Neuron (in vitro differentiated cells): ENCODE measurements around the gene RBM25.

Experiments used
- H2AFZ ChIP-seq: one replicate; pipeline ENCODE4 v1.6.1; 2013; ENCODE audit warnings: low read depth, mild to moderate bottlenecking, inconsistent platforms, low read length, moderate library complexity
- H3K27me3 ChIP-seq: one replicate; pipeline ENCODE4 v1.6.1; 2013; ENCODE audit warnings: low read length; ENCODE audit not compliant: insufficient read depth
- H3K36me3 ChIP-seq: one replicate; pipeline ENCODE4 v1.6.1; 2013; ENCODE audit warnings: low read length; ENCODE audit not compliant: insufficient read depth
- H3K4me1 ChIP-seq: one replicate; pipeline ENCODE4 v1.6.1; 2013; ENCODE audit warnings: low read length; ENCODE audit not compliant: insufficient read depth
- H3K4me3 ChIP-seq: 2 replicates; pipeline ENCODE4 v1.5.1; 2013; ENCODE audit warnings: mild to moderate bottlenecking, low read length, moderate library complexity
- H3K9me3 ChIP-seq: one replicate; pipeline ENCODE4 v1.6.1; 2013; ENCODE audit warnings: low read length

RBM25 gene

DNA sequence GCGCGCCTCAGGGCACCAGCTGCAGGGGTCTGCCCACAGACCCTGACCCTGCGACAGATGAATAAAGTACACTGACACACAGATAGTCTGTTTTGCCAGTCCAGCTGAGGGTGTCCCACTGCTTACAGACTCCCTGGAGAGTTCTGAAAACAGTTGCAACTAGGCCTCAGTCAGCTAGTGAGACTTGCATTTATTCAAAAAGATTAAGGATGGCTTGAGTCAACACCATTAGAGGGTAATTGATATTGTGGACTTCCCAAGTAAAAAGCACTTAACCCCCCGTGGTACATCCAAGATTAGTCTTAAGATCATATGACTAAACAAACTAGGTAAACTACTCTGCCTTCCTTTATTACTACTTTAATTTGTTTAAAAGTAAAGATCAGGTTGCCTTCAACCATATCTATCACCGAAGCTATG lies 66.8 kb downstream of the RBM25 start:
- Histone ChIP-seq H3K4me3 (no peak overlapping the region), H3K36me3 (peaks cover 39% of the 10 kb centered on the region)

GRCh38 chr14:73125746-73126145 lies 67.4 kb downstream of the RBM25 start:
- H3K9me3 ChIP-seq: no peaks in the 10 kb centered on the region
- no peaks in the 10 kb centered on the region for H3K4me1 ChIP-seq
- H3K27me3 ChIP-seq: no peaks in the 10 kb centered on the region
- no peak overlapping the region for H3K4me3 ChIP-seq
- H3K36me3 ChIP-seq: peaks cover 33% of the 10 kb centered on the region
- H2AFZ ChIP-seq: no peak overlapping the region

More for the DNA sequence above, 66.8 kb downstream of the RBM25 start:
- Histone ChIP-seq H3K4me1 (no peaks in the 10 kb centered on the region), H2AFZ (no peak overlapping the region), H3K9me3 (no peaks in the 10 kb centered on the region), H3K27me3 (no peaks in the 10 kb centered on the region)

GRCh38 chr14:73133795-73134194 lies 75.5 kb downstream of the RBM25 start:
- Histone ChIP-seq H3K9me3 (peaks cover 1% of the 10 kb centered on the region), H3K27me3 (no peaks in the 10 kb centered on the region), H3K36me3 (no peaks in the 10 kb centered on the region), H3K4me1 (peaks cover 14% of the 10 kb centered on the region), H2AFZ (no peak overlapping the region), H3K4me3 (no peak overlapping the region)

DNA sequence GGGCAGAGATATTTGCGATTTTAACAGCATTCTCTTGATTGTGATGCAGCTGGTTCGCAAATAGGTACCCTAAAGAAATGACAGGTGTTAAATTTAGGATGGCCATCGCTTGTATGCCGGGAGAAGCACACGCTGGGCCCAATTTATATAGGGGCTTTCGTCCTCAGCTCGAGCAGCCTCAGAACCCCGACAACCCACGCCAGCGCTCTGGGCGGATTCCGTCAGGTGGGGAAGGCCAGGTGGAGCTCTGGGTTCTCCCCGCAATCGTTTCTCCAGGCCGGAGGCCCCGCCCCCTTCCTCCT lies 77.7 kb downstream of the RBM25 start:
- H3K36me3 ChIP-seq: no peaks in the 10 kb centered on the region
- peak overlapping the region; percentile 85 for H3K4me3 ChIP-seq
- H3K4me1 ChIP-seq: peaks cover 14% of the 10 kb centered on the region
- H3K27me3 ChIP-seq: no peaks in the 10 kb centered on the region
- peak overlapping the region; percentile 82 for H2AFZ ChIP-seq
- peaks cover 1% of the 10 kb centered on the region for H3K9me3 ChIP-seq

DNA sequence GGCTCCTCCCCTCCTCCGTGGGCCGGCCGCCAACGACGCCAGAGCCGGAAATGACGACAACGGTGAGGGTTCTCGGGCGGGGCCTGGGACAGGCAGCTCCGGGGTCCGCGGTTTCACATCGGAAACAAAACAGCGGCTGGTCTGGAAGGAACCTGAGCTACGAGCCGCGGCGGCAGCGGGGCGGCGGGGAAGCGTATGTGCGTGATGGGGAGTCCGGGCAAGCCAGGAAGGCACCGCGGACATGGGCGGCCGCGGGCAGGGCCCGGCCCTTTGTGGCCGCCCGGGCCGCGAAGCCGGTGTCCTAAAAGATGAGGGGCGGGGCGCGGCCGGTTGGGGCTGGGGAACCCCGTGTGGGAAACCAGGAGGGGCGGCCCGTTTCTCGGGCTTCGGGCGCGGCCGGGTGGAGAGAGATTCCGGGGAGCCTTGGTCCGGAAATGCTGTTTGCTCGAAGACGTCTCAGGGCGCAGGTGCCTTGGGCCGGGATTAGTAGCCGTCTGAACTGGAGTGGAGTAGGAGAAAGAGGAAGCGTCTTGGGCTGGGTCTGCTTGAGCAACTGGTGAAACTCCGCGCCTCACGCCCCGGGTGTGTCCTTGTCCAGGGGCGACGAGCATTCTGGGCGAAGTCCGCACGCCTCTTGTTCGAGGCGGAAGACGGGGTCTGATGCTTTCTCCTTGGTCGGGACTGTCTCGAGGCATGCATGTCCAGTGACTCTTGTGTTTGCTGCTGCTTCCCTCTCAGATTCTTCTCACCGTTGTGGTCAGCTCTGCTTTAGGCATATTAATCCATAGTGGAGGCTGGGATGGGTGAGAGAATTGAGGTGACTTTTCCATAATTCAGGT lies 78.3 kb downstream of the RBM25 start, which contains the start of gene PSEN1:
TSS of gene PSEN1 (plus strand) at position 121 of the 839 bp plus-strand sequence. CDS start 11,513 bp downstream, outside the sequence.
- Histone ChIP-seq H3K9me3 (peaks cover 1% of the 10 kb centered on the region), H3K4me1 (peaks cover 14% of the 10 kb centered on the region), H2AFZ (peak within 1 kb of the TSS; percentile 82), H3K4me3 (peak within 1 kb of the TSS; percentile 85), H3K27me3 (no peaks in the 10 kb centered on the region), H3K36me3 (no peaks in the 10 kb centered on the region)

DNA sequence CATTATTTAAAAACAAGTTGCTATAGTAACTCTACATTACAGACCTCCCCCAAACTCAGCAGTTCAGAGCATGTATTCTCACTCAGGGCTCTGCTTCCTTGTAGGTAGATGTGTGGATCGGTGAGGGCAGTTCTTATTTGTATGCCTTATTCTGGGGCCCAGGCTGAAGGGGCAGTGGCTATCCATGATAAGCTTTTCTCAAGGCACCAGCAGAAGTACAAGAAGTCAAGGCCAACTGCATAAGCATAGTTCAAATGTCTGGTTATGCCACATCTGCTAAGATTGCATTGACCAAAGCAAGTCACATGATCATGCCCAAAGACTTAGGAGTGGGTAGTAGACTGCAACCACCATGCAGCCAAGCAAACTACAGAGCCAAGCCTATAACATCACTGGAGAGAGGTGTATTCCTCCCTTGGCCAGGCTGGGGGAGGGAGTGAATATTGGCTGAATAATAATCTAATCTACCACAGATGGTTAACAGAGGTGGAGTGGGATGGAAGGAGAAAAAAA lies 82.5 kb downstream of the RBM25 start:
- H3K4me1 ChIP-seq: peaks cover 26% of the 10 kb centered on the region
- H2AFZ ChIP-seq: no peak overlapping the region
- H3K4me3 ChIP-seq: no peak overlapping the region
- H3K9me3 ChIP-seq: no peaks in the 10 kb centered on the region
- H3K27me3 ChIP-seq: no peaks in the 10 kb centered on the region
- H3K36me3 ChIP-seq: no peaks in the 10 kb centered on the region

- H3K27me3 ChIP-seq: no peaks in the 10 kb centered on the region
- H3K9me3 ChIP-seq: no peaks in the 10 kb centered on the region
- H3K4me3 ChIP-seq: no peak overlapping the region
- no peaks in the 10 kb centered on the region for H3K36me3 ChIP-seq
- H3K4me1 ChIP-seq: peaks cover 21% of the 10 kb centered on the region
- H2AFZ ChIP-seq: no peak overlapping the region
These were observed 83.9 kb downstream of the RBM25 start for GRCh38 chr14:73142216-73142615.

- Histone ChIP-seq H3K36me3 (peaks cover 5% of the 10 kb centered on the region), H3K4me3 (no peak overlapping the region), H2AFZ (no peak overlapping the region), H3K9me3 (no peaks in the 10 kb centered on the region), H3K27me3 (no peaks in the 10 kb centered on the region), H3K4me1 (peaks cover 14% of the 10 kb centered on the region)
These were observed 84.7 kb downstream of the RBM25 start for GRCh38 chr14:73143003-73143402.

DNA sequence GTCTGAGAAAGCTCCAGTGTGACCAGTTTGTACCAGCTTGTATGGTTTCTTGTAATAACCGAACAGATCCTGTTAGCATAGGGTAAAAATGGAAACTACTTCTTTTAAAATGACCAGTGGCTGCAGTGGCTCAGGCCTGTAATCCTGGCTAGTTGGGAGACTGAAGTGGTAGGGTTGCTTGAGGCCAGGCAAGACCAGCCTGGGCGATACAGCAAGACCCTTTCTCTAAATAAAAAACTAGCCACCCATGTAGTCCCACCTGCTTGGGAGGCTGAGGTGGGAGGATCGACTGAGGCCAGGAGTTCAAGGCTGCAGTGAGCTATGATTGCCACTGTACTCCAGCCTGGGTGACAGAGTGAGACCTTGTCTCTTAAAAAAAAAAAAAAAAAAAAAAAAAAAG lies 85.3 kb downstream of the RBM25 start:
- no peak overlapping the region for H3K4me3 ChIP-seq
- H3K36me3 ChIP-seq: peaks cover 10% of the 10 kb centered on the region
- no peak overlapping the region for H2AFZ ChIP-seq
- no peaks in the 10 kb centered on the region for H3K9me3 ChIP-seq
- peaks cover 14% of the 10 kb centered on the region for H3K4me1 ChIP-seq
- H3K27me3 ChIP-seq: no peaks in the 10 kb centered on the region

DNA sequence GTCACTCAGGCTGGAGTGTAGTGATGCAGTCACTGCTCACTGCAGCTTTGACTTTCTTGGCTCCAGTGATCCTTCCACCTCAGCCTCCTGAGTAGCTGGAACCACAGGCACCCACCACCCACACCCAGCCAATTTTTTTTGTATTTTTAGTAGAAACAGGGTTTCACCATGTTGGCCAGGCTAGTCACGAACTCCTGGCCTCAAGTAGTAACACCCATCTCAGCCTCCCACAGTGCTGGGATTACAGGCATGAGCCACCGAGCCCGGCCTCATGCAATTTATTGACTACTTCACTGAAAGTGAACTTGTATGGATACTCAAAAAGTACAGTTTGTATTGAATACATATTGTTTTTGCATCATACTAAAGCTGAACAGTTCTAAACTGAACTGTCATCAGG lies 87.0 kb downstream of the RBM25 start:
- H3K4me1 ChIP-seq: peaks cover 14% of the 10 kb centered on the region
- no peak overlapping the region for H2AFZ ChIP-seq
- peaks cover 3% of the 10 kb centered on the region for H3K9me3 ChIP-seq
- peaks cover 24% of the 10 kb centered on the region for H3K36me3 ChIP-seq
- no peak overlapping the region for H3K4me3 ChIP-seq
- H3K27me3 ChIP-seq: no peaks in the 10 kb centered on the region

- Histone ChIP-seq H3K4me3 (no peak overlapping the region), H3K27me3 (no peaks in the 10 kb centered on the region), H3K9me3 (peaks cover 3% of the 10 kb centered on the region), H3K4me1 (peaks cover 14% of the 10 kb centered on the region), H2AFZ (no peak overlapping the region), H3K36me3 (peaks cover 25% of the 10 kb centered on the region)
These were observed 87.8 kb downstream of the RBM25 start for GRCh38 chr14:73146111-73146510.

- Histone ChIP-seq H3K4me3 (no peak overlapping the region), H3K36me3 (peaks cover 45% of the 10 kb centered on the region), H3K27me3 (no peaks in the 10 kb centered on the region)
These were observed 91.4 kb downstream of the RBM25 start for GRCh38 chr14:73149753-73150152.

GRCh38 chr14:73153272-73153671 lies 94.9 kb downstream of the RBM25 start:
- H3K4me1 ChIP-seq: no peaks in the 10 kb centered on the region
- peaks cover 3% of the 10 kb centered on the region for H3K9me3 ChIP-seq
- peaks cover 57% of the 10 kb centered on the region for H3K36me3 ChIP-seq

More at GRCh38 chr14:73149753-73150152, 91.4 kb downstream of the RBM25 start:
- no peaks in the 10 kb centered on the region for H3K4me1 ChIP-seq
- no peak overlapping the region for H2AFZ ChIP-seq
- peaks cover 3% of the 10 kb centered on the region for H3K9me3 ChIP-seq

More at GRCh38 chr14:73153272-73153671, 94.9 kb downstream of the RBM25 start:
- H2AFZ ChIP-seq: no peak overlapping the region
- no peak overlapping the region for H3K4me3 ChIP-seq
- no peaks in the 10 kb centered on the region for H3K27me3 ChIP-seq
